GM19193 (cell line): Measurements from ENCODE around the gene PAQR5.

ENCODE experiments used
- POLR2A ChIP-seq: IDR thresholded peaks from 4 replicates; pipeline ENCODE4 v1.6.1; 2011; ENCODE audit not compliant: insufficient read depth, insufficient read length; ENCODE audit errors: extremely low read depth

The PAQR5 gene, protein sequence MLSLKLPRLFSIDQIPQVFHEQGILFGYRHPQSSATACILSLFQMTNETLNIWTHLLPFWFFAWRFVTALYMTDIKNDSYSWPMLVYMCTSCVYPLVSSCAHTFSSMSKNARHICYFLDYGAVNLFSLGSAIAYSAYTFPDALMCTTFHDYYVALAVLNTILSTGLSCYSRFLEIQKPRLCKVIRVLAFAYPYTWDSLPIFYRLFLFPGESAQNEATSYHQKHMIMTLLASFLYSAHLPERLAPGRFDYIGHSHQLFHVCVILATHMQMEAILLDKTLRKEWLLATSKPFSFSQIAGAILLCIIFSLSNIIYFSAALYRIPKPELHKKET

DNA sequence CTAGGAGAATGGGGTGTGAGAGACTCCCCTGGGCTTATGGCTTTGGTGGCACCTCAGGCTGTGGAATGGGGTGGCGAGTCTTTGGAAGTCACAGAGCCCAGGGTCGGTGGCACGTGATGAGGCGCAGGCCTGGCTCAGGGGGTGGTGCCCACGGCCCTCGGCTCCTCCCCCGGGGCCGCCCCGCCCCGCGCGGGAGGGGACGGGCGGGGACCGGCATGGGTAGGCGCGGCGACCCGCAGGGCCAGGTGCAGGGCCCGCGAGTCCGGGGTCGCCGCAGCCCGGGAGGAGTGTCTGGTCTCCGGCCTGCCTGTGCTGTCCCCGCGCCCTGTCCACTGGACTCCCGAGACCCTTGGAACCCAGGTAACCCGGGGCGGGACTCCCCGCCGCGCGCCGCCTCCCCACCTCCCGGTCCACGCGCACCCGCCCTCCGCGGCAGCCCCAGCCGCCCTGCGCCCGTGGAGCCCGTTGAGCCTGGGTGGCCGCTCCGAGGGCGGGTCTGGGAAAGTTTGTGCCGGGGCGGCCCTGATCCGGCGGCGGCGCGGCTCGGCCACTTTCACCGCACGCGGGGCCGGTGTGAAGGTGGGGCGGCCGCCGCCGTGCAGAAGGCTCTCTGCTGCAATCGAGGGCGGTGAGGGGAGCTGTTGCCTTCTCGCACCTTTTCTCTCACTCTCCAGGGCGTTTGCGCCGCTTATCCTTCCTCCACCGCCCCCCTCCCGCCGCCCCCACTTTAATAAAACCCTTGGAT, at the start of gene PAQR5:
Gene PAQR5 (plus strand): TSS at position 216 of the 745 bp plus-strand sequence. CDS start 61,169 bp downstream, outside the sequence.
- no peak for TF ChIP-seq POLR2A

DNA sequence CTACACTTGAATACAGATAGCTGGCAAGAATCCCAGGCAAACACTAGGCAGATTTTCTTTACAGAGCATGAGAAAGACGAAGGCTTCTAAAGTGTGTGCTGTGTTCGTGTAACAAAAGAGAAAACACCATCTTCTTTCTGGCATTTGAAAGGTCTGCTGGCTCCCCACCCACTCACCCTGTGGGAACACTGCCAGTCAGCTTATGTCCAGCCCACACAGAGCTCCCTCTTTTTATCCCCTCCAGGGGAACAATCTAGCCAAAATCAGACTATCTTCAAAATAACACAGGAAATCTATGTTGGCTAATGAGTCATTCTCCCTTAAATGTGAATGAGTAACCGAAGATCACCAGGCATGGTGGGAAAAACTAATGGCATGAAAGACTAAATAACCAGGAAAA, 45.6 kb upstream of the PAQR5 start:
- no peak for TF ChIP-seq POLR2A

DNA sequence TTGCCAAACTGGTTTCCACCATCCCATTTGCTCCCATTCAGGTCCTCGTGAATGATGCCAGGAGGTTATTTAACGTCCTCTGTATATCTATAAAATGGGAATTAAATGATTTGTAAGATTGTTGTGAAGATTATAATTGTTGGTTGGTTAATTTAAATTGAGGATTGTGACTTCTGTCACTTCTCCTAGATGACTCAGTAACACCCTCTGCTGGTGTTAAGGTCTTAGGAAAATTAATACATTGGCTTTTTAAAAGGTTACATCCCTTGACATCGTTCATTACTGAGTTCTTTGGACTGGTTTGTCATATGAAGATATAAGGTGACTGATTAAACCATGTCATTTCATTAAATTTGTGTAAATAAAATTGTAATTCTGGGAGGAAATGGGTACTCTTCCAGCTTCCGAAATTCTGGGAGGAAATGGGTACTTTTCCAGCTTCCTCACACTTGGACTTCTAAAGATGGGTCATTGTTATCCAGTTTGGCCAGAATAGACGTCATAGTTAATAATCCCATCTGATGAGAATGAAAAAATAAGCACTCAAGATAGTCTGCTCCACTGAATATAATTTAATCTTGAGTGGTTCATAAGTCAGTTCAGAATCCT, 33.3 kb upstream of the PAQR5 start:
- no peak for TF ChIP-seq POLR2A

DNA sequence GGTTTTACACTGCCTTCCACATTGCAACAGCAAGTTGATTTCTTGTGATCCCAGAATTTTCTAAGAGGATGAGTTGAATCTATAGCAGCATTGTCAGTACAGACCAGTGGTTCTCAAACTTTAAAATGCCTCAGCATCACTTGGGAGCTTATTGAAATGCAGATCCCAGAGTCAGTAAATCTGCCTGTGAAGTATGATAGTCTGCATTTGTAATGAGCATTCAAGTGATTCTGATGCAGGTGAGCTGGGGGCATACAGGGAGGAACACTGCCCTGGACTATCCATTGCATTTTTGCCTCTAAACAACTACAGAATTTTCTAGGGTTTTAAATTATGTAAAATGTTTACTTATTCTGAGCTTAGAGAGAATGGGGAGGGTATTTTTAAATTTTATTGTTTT, 27.5 kb upstream of the PAQR5 start:
- no peak for TF ChIP-seq POLR2A

DNA sequence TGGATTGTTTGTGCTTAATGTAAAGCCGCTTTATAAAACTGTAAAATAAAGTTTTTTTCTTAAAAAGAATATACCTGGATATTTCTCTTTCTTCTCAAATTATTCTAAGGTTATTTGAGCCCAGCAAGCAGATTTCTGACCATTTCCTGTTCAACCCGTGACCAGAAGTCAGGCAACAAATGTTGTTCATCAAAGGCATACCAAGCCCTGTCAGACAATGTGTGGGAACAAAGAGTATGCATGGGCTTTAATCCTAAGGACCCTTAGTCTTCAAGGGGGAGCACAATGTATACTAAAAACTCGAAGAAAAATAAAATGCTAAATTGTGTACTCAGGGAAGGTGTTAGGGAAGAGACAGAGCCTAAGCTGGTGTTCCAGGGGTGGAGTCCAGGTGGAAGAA, 26.6 kb upstream of the PAQR5 start:
- no peak for TF ChIP-seq POLR2A

DNA sequence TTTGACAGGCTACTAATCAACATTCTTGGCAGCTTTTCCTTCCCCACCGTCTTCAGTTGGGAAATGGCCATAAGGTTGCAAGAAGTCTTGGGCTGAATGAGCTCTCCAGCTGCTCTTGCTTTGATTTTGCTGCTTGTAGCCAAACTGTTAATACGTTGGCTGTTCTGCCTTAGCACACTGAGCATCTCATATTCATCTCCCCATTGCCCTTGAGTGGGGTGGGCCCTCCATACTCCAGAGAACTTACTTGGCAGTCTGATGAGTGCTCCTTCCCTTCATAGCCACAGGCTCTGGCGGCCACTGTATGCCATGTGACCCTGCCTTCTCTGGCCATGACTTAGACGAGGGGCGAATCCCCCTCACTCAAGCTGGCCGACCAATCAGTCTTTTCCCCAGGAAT, 25.8 kb upstream of the PAQR5 start:
- no peak for TF ChIP-seq POLR2A

DNA sequence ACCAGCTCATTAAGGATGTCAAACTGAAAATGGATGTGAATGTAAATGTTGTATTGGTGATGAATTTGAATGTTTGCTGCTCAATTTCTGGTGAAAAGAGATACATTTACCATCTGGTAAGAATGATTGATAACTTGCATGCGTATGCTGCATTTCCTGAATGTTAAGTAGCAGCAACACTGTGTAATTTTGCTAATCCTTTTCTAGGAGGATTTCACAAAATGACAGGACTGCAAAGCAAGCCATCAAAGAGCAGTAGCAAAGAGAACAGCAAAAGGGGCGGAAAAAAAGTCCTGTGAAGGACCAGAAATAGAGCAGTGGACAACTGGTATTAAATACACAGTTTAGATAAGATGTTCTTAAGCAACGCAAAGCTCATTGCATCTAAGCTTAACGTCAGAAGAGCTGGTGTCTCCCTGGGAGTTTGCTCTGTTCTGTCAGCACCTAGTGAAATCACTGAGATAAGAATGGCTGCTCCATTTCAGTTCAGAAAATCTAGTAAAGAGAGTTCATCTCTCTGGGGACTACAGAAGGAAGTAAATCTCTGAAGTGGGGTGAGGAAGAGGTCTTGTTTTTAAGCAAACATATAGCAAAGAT, 23.5 kb upstream of the PAQR5 start:
- TF ChIP-seq POLR2A: no peak

DNA sequence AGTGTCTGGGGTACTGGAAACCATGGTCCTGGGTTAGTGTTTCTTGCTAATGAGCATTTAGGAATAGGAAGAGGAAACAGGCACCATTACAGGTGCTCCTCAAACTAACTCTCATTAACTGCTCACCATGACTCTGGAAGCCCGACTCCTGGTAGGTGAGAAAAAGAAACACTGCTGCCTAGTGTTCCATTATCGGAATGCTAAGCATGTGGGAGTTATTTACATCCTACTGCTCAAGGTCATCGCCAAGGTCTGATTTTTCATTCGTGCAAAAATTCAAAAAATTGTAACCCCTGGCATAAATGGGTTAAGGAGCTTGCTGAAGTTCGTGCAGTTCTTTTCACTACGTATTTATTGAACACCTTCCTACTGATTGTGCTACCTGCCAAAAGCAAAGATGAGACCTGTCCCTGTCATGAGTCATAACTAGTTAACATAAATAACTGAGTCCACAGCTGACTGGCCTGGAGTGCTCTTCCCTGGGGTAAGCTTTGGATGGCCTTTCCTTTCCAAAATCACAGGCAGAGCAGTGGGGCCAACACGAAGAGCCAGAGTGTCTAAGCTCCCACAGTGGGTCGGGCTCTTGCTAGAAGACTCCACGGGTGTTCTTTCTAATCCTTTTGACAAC, 22.7 kb upstream of the PAQR5 start:
- no peak for TF ChIP-seq POLR2A

DNA sequence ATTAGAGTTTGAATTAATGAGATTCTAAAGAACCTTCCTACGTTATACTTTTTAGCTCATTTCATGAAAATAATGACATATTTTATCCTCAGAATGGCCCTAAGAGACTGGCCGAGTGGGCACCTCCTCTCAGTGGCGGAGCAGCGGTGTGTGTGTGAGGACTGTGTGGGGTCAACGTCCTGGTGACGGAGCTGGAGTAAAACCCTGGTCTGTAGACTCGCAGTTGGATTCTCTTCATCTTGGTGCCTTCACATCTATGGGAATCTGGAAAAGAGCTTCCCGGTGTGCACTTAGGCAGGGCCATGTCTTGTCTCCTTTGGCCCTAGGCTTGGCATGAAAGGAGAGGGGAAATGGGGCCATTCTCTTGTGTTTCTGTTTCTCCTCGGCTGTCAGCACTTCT, 21.4 kb upstream of the PAQR5 start:
- no peak for TF ChIP-seq POLR2A

DNA sequence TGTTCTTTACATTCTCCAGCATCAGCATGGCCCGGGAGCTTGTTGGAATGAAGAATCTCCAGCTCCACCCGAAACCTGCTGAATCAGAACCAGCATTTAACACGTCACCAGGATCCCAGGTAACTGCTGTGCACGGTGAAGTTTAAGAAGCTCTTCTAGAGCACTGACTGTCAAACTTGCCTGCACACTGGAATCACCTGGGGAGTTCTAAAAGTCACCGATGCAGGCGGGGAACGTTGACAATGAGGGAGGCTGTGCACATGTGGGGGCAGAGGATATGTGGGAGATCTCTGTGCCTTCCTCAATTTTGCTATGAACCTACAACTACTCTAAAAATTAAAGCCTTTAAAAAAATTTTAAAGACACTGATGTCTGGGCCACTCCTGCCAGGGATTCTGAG, 19.1 kb upstream of the PAQR5 start:
- TF ChIP-seq POLR2A: no peak

DNA sequence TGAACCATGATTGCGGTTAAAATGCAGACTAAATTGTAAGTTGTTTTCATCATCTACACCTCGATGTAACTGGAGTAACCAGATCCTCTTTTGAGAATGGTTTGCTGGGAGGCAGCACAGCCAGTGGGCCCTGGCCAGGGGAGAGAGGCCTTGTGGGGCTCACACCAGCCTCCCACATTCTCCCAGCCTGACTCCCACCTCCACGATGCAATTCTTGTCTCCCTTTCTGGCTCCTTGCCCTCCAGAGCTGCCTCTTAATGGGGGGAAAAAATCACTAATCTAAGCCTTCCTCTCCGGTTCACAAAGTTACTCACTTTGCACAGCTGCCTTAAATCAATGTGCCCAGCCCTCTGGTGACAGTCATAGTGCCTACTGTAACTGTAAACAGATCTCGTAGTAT, 17.9 kb upstream of the PAQR5 start:
- no peak for TF ChIP-seq POLR2A

DNA sequence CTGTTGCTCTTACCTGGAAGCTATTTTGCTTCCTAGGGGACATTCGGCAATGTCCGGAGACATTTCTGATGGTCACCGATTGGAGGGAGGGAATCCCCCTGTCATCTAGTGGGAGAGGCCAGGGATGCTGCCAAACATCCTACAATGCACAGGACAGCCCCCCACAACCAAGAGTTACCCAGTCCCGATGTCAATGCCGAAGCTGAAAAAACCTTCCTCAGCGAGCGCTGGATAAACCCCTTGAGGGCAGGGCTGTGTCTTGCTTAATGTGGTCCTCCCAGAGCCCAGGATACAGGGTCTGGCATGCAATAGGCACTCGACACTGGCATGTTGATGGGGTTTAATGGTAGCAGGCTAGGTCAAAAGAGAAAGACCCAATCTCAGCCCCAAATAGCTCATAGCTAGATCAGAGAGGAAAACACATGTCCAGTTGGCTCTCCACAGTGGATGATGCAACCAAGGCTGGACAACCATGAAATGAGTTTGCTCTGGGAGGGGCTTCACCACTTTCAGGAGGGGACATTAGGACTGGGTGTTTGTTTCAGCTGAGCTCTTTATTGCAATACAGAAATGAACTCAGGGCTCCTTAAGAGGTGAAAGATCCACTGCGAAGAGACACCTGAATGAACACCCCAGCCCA, 16.5 kb upstream of the PAQR5 start:
- TF ChIP-seq POLR2A: no peak

DNA sequence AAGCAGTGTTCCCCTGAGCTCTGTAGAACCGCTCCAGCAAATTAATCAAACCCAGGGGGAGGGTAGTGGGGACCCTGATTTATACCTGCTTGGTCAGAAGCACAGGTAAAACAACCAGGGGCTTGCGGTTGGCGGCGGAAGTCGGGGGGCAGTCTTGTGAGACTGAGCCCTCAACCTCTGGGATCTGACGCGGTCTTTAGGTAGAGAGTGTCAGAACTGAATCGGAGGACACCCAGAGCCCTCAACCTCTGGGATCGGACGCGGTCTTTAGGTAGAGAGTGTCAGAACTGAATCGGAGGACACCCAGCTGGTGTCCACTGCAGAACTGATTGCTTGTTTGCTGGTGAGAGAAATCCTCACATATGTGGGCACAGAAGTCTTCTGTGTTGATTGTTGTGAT, 12.9 kb upstream of the PAQR5 start:
- no peak for TF ChIP-seq POLR2A

DNA sequence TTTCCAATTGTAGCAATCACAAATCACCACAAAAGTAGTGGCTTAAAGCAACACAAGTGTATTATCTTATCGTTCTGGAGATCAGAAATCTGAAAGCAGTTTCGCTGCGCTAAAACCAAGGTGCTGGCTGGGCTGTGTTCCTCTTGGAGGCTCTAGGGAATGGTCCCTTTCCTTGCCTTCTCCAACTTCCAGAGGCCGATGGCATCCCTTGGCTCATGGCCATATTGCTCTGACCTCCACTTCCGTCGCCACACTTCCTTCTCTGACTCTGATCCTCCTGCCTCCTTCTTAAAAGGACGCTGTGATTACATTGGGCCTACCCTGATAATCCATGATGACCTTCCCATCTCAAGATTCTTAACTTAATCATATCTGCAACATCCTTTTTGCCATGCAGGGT, 10.7 kb upstream of the PAQR5 start:
- no peak for TF ChIP-seq POLR2A

DNA sequence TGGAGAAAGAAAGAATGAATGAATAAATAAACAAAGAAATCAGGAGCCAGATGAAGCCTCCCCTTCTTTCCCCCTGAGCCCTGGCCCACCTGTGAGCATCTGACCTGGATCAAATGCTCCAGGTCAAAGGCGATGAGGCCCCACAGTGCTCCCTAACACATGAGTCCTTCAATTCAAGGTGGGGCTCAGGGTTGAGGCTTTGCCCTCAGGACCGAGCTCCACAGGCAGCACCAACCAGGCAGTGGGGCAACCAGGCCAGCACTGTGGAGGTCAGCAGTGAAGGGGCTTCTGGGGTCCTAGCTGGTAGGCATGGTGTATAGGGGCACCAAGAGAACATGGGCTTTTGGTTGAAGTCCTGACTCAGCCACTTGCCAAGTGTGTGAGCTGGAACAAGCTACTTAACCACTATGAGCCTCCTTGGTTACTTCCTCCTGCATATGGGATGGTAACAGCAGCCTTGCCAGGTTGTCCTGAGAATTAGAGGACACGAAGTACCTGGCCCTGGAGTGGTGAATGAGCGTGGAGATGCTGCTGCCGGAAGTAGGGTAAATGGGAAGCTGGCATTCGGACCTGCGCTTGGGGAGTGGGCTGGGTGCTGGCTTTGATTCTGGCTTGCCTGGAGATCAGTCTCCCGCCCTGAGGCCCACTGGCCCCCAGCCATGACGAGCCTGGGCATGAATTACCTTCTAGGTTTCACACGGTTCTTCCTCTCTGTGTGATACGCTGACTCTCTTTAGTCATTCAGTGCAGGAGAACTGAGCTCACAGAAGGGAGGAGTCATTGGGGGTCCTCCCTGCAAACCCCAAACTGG, 10.0 kb upstream of the PAQR5 start:
- no peak for TF ChIP-seq POLR2A
